Astrocyte (in vitro differentiated cells and primary cell): ENCODE results near the gene CD22. TPM values are rescaled to one million over a fixed set of nuclear protein-coding genes. Genes with fewer than 3 reads are reported as not detected.

Experiments used
- DNase-seq: peaks from one replicate; pipeline ENCODE4 v3.0.0-alpha.2; 2010; ENCODE audit warnings: low read depth
- FAIRE-seq: peaks from 2 replicates; lab custom pipeline; 2011; peaks lifted over from hg19 to GRCh38; lab: Jason Lieb, UNC
- H2AFZ ChIP-seq: 2 replicates; pipeline ENCODE4 v1.6.0; 2012; ENCODE audit warnings: low read depth, low read length, inconsistent platforms
- H3K27ac ChIP-seq: 2 replicates; pipeline ENCODE4 v1.5.1; 2011; ENCODE audit warnings: low read depth, low read length, inconsistent platforms
- H3K27me3 ChIP-seq: 2 replicates; pipeline ENCODE4 v1.6.0; 2011; ENCODE audit warnings: low read length, inconsistent platforms; ENCODE audit not compliant: insufficient read depth
- H3K36me3 ChIP-seq: 2 replicates; pipeline ENCODE4 v1.5.1; 2011; ENCODE audit warnings: low read length, inconsistent platforms; ENCODE audit not compliant: insufficient read depth
- H3K4me1 ChIP-seq: 2 replicates; pipeline ENCODE4 v1.5.1; 2011; ENCODE audit warnings: low read length, inconsistent platforms; ENCODE audit not compliant: insufficient read depth
- H3K4me2 ChIP-seq: 2 replicates; pipeline ENCODE4 v1.6.0; 2012; ENCODE audit warnings: low read length, inconsistent platforms
- H3K4me3 ChIP-seq: 2 replicates; pipeline ENCODE4 v1.5.1; 2011; ENCODE audit warnings: low read depth, mild to moderate bottlenecking, low read length, inconsistent platforms; ENCODE audit not compliant: insufficient read depth
- H3K79me2 ChIP-seq: 2 replicates; pipeline ENCODE4 v1.6.0; 2012; ENCODE audit warnings: mild to moderate bottlenecking, low read length, inconsistent platforms; ENCODE audit not compliant: insufficient read depth
- H3K9ac ChIP-seq: 2 replicates; pipeline ENCODE4 v1.6.0; 2012; ENCODE audit warnings: mild to moderate bottlenecking, low read length, inconsistent platforms
- H3K9me3 ChIP-seq: 2 replicates; pipeline ENCODE4 v1.5.1; 2012; ENCODE audit warnings: low read depth, mild to moderate bottlenecking, low read length, inconsistent platforms; ENCODE audit not compliant: insufficient read depth
- H4K20me1 ChIP-seq: 2 replicates; pipeline ENCODE4 v1.6.0; 2012; ENCODE audit warnings: low read length, inconsistent platforms; ENCODE audit not compliant: insufficient read depth
- H3K27ac Mint-ChIP-seq: one replicate; pipeline ENCODE4 v1.8.0; 2021; ENCODE audit warnings: mild to moderate bottlenecking, mixed read lengths; ENCODE audit not compliant: unreplicated experiment
- H3K27me3 Mint-ChIP-seq: one replicate; pipeline ENCODE4 v1.8.0; 2021; ENCODE audit warnings: low read depth, mixed read lengths; ENCODE audit not compliant: unreplicated experiment
- H3K36me3 Mint-ChIP-seq: one replicate; pipeline ENCODE4 v1.8.0; 2021; ENCODE audit warnings: low read depth, mixed read lengths; ENCODE audit not compliant: unreplicated experiment
- H3K4me1 Mint-ChIP-seq: one replicate; pipeline ENCODE4 v1.8.0; 2021; ENCODE audit warnings: low read depth, mixed read lengths; ENCODE audit not compliant: unreplicated experiment
- H3K4me3 Mint-ChIP-seq: one replicate; pipeline ENCODE4 v1.8.0; 2021; ENCODE audit warnings: mild to moderate bottlenecking, moderate library complexity, mixed read lengths; ENCODE audit not compliant: unreplicated experiment
- H3K9me3 Mint-ChIP-seq: one replicate; pipeline ENCODE4 v1.8.0; 2021; ENCODE audit warnings: mild to moderate bottlenecking, mixed read lengths; ENCODE audit not compliant: unreplicated experiment
- EZH2 ChIP-seq: IDR thresholded peaks from 2 replicates; pipeline ENCODE4 v1.6.1; 2012; ENCODE audit warnings: mild to moderate bottlenecking, low read length, inconsistent platforms; ENCODE audit not compliant: insufficient read depth
- total RNA-seq: library from RNA; stranded (reverse); gene quantifications from 2 replicates; pipeline ENCODE4 v1.2.1, GENCODE V29; 2021
- TF ChIP-seq, protein P1 (sequence below): IDR thresholded peaks from 2 replicates; pipeline ENCODE4 v1.5.1; 2011; ENCODE audit warnings: low read depth, mild to moderate bottlenecking, inconsistent platforms, low read length, moderate library complexity; ENCODE audit not compliant: insufficient read depth

Gene CD22
- total RNA-seq, 1 donor from 2014 or later: not detected

DNA sequence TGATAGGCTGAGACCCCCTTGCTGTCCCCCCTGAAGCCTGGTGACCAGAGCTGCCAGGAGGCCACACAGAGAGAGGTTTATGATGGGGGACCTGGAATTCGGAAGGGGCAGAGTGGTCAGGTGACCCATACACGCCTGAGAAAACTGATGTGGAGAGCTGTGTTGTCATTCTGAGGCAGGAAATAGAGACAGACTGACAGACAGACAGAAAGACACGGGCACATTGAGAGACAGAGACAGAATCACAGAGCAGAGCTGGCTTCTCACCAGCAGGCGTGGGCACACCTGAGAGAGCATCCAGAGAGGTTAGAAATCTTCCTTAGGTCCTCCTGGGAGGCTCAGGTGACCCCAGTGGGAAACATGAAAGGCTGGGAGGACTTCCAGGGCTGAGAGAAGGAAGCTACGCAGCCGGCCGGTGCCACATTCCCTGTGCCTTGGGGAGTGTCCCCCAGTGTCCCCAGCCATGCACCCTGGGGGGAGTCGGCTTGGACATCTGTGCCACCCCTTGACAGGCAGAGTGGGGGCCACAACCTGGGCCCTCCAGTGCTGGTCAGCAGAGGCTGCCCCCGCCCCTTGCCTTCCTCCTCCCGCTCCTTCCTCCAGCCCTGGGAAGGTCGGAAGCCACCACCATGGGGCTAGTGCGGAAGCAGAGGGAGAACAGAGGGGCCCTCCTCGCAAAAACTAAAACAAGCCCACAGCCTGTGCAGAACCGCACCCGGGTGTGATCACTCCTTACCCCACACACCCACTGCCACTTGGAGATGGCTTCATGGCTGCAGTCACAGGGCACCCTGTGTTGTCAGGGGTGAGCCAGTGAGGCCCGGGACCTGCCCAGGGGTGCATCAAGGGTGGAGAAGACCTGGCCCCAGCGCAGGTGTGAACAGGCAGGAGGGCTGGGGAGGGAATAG is 20.9 kb downstream of the CD22 start:
- FAIRE-seq (no peak), DNase-seq (no peak)
- H4K20me1 ChIP-seq: no peaks in the 10 kb centered on the region
- Mint-ChIP-seq H3K27me3 (peaks cover 51% of the 10 kb centered on the region), H3K9me3 (no peaks in the 10 kb centered on the region), H3K27ac (no peak overlapping the region), H3K4me1 (peaks cover 3% of the 10 kb centered on the region), H3K4me3 (no peak overlapping the region), H3K36me3 (no peaks in the 10 kb centered on the region)
- H3K79me2 ChIP-seq: no peaks in the 10 kb centered on the region
- TF ChIP-seq, protein P1, sequence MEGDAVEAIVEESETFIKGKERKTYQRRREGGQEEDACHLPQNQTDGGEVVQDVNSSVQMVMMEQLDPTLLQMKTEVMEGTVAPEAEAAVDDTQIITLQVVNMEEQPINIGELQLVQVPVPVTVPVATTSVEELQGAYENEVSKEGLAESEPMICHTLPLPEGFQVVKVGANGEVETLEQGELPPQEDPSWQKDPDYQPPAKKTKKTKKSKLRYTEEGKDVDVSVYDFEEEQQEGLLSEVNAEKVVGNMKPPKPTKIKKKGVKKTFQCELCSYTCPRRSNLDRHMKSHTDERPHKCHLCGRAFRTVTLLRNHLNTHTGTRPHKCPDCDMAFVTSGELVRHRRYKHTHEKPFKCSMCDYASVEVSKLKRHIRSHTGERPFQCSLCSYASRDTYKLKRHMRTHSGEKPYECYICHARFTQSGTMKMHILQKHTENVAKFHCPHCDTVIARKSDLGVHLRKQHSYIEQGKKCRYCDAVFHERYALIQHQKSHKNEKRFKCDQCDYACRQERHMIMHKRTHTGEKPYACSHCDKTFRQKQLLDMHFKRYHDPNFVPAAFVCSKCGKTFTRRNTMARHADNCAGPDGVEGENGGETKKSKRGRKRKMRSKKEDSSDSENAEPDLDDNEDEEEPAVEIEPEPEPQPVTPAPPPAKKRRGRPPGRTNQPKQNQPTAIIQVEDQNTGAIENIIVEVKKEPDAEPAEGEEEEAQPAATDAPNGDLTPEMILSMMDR: no peak
- no peak for TF ChIP-seq EZH2
- no peaks in the 10 kb centered on the region for H3K36me3 ChIP-seq
- no peak overlapping the region for H3K4me3 ChIP-seq
- no peak overlapping the region for H3K4me2 ChIP-seq
- no peak overlapping the region for H3K9ac ChIP-seq
- H3K27ac ChIP-seq: no peak overlapping the region
- H3K9me3 ChIP-seq: no peaks in the 10 kb centered on the region
- peaks cover 3% of the 10 kb centered on the region for H3K27me3 ChIP-seq
- H3K4me1 ChIP-seq: no peaks in the 10 kb centered on the region
- H2AFZ ChIP-seq: no peak overlapping the region

DNA sequence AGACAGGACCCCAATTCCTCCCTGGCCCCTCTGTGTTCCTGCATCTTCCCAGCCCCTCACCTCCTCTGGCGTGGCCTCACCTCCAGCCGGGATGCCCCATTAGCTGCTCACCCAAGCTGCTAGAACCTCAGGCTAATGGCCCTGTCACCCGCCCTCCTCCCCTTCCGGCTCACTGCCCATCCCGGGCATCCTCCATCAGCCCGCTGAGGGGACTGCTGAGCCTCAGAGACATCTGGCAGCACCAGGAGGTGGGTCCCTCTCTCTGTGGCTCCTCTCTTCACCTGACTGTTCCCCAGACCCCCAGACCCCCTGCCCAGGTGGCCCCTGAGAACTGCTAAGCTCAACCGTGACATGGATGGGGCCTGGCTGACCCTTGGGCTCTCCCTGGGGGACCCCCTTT is 21.6 kb downstream of the CD22 start:
- H4K20me1 ChIP-seq: no peaks in the 10 kb centered on the region
- Mint-ChIP-seq H3K4me1 (peaks cover 3% of the 10 kb centered on the region), H3K27ac (no peak overlapping the region), H3K9me3 (no peaks in the 10 kb centered on the region), H3K27me3 (peaks cover 44% of the 10 kb centered on the region), H3K36me3 (no peaks in the 10 kb centered on the region), H3K4me3 (no peak overlapping the region)
- H3K27me3 ChIP-seq: peaks cover 3% of the 10 kb centered on the region
- H3K27ac ChIP-seq: no peak overlapping the region
- TF ChIP-seq, protein P1: no peak
- no peak for TF ChIP-seq EZH2
- no peaks in the 10 kb centered on the region for H3K79me2 ChIP-seq
- H3K9ac ChIP-seq: no peak overlapping the region
- DNase-seq: no peak
- FAIRE-seq: no peak
- no peaks in the 10 kb centered on the region for H3K4me1 ChIP-seq
- H3K36me3 ChIP-seq: no peaks in the 10 kb centered on the region
- H2AFZ ChIP-seq: no peak overlapping the region
- H3K9me3 ChIP-seq: no peaks in the 10 kb centered on the region
- H3K4me3 ChIP-seq: no peak overlapping the region
- no peak overlapping the region for H3K4me2 ChIP-seq
